Transverse colon (tissue), 4 donors: ENCODE data around the gene DENND1A.

Experiments used
- CTCF ChIP-seq, 5 experiments: fragments of 200-600 bp in 3 of 5; fragments of 450-650 bp in 2 of 5; sonication (generic) in 3 of 5; IDR thresholded peaks; 1 replicate in 2 of 5; 2 replicates in 3 of 5; pipeline ENCODE4 v1.5.1; 2016 to 2017; ENCODE audit warnings: antibody characterized with exemption in 5 of 5, inconsistent platforms in 3 of 5, mild to moderate bottlenecking in 2 of 5, moderate library complexity in 1 of 5
- POLR2A ChIP-seq: fragments of 450-650 bp; IDR thresholded peaks from one replicate; pipeline ENCODE4 v1.6.1; 2016; ENCODE audit warnings: antibody characterized with exemption, mild to moderate bottlenecking, moderate library complexity
- POLR2AphosphoS5 ChIP-seq, 3 donors: sonication (generic); formaldehyde crosslinking; IDR thresholded peaks; one replicate each; pipeline ENCODE4 v1.6.1; 2016; ENCODE audit warnings: antibody characterized with exemption in 3 of 3

- TF ChIP-seq CTCF (IDR thresholded peaks at IDR 0.05) (no peak), POLR2A (no peak), POLR2AphosphoS5 (IDR thresholded peaks at IDR 0.05) (no peak)
Observed at GRCh38 chr9:123450996-123451395, 478.9 kb downstream of the DENND1A start.
